GM19025 (cell line): Measurements from ENCODE around the gene TMEM244.
"Not testable (repeated sequence)": the region's sequence is repeated elsewhere in the genome, so short reads cannot be mapped to it uniquely, and the experiment has no call there.

Experiments used
- ATAC-seq: cut with Tn5 transposase; IDR thresholded peaks from one replicate; pipeline ENCODE4 v1.9.1; 2021; ENCODE audit warnings: mild to moderate bottlenecking, low read depth, moderate library complexity; ENCODE audit not compliant: unreplicated experiment

The TMEM244 gene

GRCh38 chr6:129871221-129871620, 10.1 kb upstream of the TMEM244 start:
- no peak for ATAC-seq

- no peak for ATAC-seq
These were observed 6.3 kb upstream of the TMEM244 start for GRCh38 chr6:129867403-129867802.

GRCh38 chr6:129866688-129867087, 5.6 kb upstream of the TMEM244 start:
- no peak for ATAC-seq

GRCh38 chr6:129866256-129866655, 5.1 kb upstream of the TMEM244 start:
- ATAC-seq = no peak

- ATAC-seq = no peak
These were observed 3.9 kb upstream of the TMEM244 start for GRCh38 chr6:129865013-129865412.

GRCh38 chr6:129863664-129864063, 2.5 kb upstream of the TMEM244 start:
- no peak for ATAC-seq

- no peak for ATAC-seq
These were observed 1.6 kb downstream of the TMEM244 start for GRCh38 chr6:129859524-129859923.

GRCh38 chr6:129857838-129858237, 3.3 kb downstream of the TMEM244 start:
- ATAC-seq = no peak

- ATAC-seq = no peak
These were observed 7.0 kb downstream of the TMEM244 start for GRCh38 chr6:129853996-129854711.

GRCh38 chr6:129852257-129852858, 8.8 kb downstream of the TMEM244 start:
- ATAC-seq = no peak

- ATAC-seq = no peak
These were observed 11.7 kb downstream of the TMEM244 start for GRCh38 chr6:129849456-129849855.

GRCh38 chr6:129846761-129847160, 14.4 kb downstream of the TMEM244 start:
- ATAC-seq = no peak

GRCh38 chr6:129845696-129846095, 15.4 kb downstream of the TMEM244 start:
- ATAC-seq = no peak

GRCh38 chr6:129844118-129844891, 16.8 kb downstream of the TMEM244 start:
- no peak for ATAC-seq

- ATAC-seq = no peak
These were observed 17.5 kb downstream of the TMEM244 start for GRCh38 chr6:129843573-129843972.

GRCh38 chr6:129842881-129843409, 18.2 kb downstream of the TMEM244 start:
- no peak for ATAC-seq

- ATAC-seq = no peak
These were observed 19.0 kb downstream of the TMEM244 start for GRCh38 chr6:129842137-129842536.

GRCh38 chr6:129839562-129839961, 21.6 kb downstream of the TMEM244 start:
- not testable (repeated sequence) for ATAC-seq

- no peak for ATAC-seq
These were observed 25.4 kb downstream of the TMEM244 start for GRCh38 chr6:129835691-129836090.

- ATAC-seq = no peak
These were observed 28.8 kb downstream of the TMEM244 start for GRCh38 chr6:129832299-129832698.

- ATAC-seq = no peak
These were observed 32.9 kb downstream of the TMEM244 start for GRCh38 chr6:129828229-129828628.
